ENCODE data around the gene RANBP3. TPM values are rescaled to one million over a fixed set of nuclear protein-coding genes. Genes with fewer than 3 reads are reported as not detected.

Gene RANBP3
- total RNA-seq, 6 donors from 2014 or later, result 64.4 to 116 (median 68.5) TPM

DNA sequence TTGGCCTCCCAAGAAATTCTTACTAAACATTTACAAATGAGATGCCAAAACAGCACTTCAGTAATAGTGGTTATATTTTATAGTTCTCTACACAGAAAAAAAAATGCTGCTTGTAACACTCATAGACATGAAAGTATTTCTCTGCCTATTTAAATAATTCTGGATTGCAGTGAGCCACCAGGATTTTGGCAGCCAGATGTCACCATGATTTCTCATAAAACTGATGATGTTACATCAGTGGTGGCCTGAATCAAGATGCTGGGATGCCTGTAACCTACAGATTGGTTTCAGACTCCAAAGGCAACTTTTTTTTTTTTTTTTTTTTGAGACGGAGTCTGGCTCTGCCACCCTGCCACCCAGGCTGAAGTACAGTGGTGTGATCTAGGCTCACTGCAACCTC lies 66.6 kb downstream of the RANBP3 start:
- H3K4me3 ChIP-seq, result no peak overlapping the region
- WGBS, 2 donors, result 79 to 85% methylated on average over 1 of the region's 1 CpG
- TF ChIP-seq, protein P1, sequence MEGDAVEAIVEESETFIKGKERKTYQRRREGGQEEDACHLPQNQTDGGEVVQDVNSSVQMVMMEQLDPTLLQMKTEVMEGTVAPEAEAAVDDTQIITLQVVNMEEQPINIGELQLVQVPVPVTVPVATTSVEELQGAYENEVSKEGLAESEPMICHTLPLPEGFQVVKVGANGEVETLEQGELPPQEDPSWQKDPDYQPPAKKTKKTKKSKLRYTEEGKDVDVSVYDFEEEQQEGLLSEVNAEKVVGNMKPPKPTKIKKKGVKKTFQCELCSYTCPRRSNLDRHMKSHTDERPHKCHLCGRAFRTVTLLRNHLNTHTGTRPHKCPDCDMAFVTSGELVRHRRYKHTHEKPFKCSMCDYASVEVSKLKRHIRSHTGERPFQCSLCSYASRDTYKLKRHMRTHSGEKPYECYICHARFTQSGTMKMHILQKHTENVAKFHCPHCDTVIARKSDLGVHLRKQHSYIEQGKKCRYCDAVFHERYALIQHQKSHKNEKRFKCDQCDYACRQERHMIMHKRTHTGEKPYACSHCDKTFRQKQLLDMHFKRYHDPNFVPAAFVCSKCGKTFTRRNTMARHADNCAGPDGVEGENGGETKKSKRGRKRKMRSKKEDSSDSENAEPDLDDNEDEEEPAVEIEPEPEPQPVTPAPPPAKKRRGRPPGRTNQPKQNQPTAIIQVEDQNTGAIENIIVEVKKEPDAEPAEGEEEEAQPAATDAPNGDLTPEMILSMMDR (IDR thresholded peaks at IDR 0.05), result no peak
- no peak for TF ChIP-seq EP300 (IDR thresholded peaks at IDR 0.05)
- no peak for TF ChIP-seq POLR2A (IDR thresholded peaks at IDR 0.05)
- TF ChIP-seq POLR2AphosphoS5 (IDR thresholded peaks at IDR 0.05), result no peak

DNA sequence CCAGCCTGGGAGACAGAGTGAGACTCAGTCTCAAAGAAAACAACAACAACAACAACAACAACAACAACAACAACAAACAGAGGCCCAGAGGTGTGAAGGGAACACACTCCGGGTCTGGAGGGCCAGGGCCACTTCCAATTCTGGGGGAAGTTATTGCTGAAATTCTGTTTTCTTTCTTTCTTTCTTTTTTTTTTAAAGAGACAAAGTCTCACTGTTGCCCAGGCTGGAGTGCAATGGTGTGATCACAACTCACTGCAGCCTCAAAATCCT lies 67.4 kb downstream of the RANBP3 start:
- 75 to 95% methylated on average over 1 of the region's 1 CpG for WGBS, 2 donors
- ATAC-seq (ENCODE audit: low FRiP score in 2 of 2), result no peak
- H3K4me1 ChIP-seq, result peaks cover 12 to 31% (median 24%) of the 10 kb centered on the region in 4 donors

More for the DNA sequence above, 66.6 kb downstream of the RANBP3 start:
- ATAC-seq (ENCODE audit: low FRiP score in 2 of 2), result no peak
- no peaks in the 10 kb centered on the region for H3K9me3 ChIP-seq
- H3K4me1 ChIP-seq, result peaks cover 6 to 24% (median 20%) of the 10 kb centered on the region in 4 donors
- H3K27ac ChIP-seq, result no peak overlapping the region
- DNase-seq, result no peak
- H3K36me3 ChIP-seq, result peaks cover 4 to 47% (median 24%) of the 10 kb centered on the region in 4 donors
- no peaks in the 10 kb centered on the region for H3K27me3 ChIP-seq

DNA sequence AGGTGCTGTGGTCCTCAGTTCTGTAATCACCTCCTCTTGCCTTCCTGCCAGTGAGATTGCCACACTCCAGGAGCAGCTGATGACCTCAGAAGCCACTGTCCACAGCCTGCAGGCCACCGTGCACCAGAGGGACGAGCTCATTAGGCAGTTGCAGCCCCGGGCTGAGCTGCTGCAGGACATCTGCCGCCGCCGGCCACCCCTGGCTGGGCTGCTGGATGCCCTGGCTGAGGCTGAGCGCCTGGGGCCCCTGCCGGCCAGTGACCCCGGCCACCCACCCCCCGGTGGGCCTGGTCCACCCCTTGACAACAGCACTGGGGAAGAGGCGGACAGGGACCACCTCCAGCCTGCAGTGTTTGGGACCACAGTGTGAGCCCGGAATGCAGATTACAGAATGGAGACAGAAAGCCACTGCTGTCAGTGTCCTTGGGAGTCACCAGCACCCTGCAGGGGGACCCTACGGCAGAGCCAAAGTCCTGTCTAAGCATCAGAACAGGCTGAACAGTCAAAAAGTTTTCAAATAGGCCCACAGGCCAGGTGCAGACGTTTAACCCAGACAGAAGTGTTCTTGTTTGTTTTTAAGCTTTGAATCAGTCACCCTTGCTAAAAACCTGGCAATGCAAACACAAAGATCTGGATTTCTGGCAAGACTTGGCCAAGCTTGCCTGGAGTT lies 69.0 kb downstream of the RANBP3 start:
- peaks cover 11 to 20% (median 13%) of the 10 kb centered on the region in 4 donors for H3K4me1 ChIP-seq
- H3K27me3 ChIP-seq, result no peaks in the 10 kb centered on the region
- H3K36me3 ChIP-seq, result peaks cover 4 to 27% (median 12%) of the 10 kb centered on the region in 4 donors
- H3K4me3 ChIP-seq, result no peak overlapping the region
- WGBS, 2 donors, result 76 to 82% methylated on average over 3 to 5 of the region's 14 CpGs
- no peak for ATAC-seq (ENCODE audit: low FRiP score in 2 of 2)
- TF ChIP-seq EP300 (IDR thresholded peaks at IDR 0.05), result no peak
- TF ChIP-seq, protein P1 (IDR thresholded peaks at IDR 0.05), result no peak
- TF ChIP-seq POLR2A (IDR thresholded peaks at IDR 0.05), result no peak
- no peak for TF ChIP-seq POLR2AphosphoS5 (IDR thresholded peaks at IDR 0.05)
- H3K27ac ChIP-seq, result no peak overlapping the region
- DNase-seq, result peak in 1 of 2 donors; percentile 74
- H3K9me3 ChIP-seq, result no peaks in the 10 kb centered on the region

More for the DNA sequence above, 67.4 kb downstream of the RANBP3 start:
- H3K27ac ChIP-seq, result no peak overlapping the region
- H3K9me3 ChIP-seq, result no peaks in the 10 kb centered on the region
- no peak overlapping the region for H3K4me3 ChIP-seq
- peaks cover 4 to 39% (median 16%) of the 10 kb centered on the region in 4 donors for H3K36me3 ChIP-seq
- TF ChIP-seq POLR2AphosphoS5 (IDR thresholded peaks at IDR 0.05), result no peak
- no peak for TF ChIP-seq POLR2A (IDR thresholded peaks at IDR 0.05)
- no peak for TF ChIP-seq EP300 (IDR thresholded peaks at IDR 0.05)
- TF ChIP-seq, protein P1 (IDR thresholded peaks at IDR 0.05), result no peak
- H3K27me3 ChIP-seq, result no peaks in the 10 kb centered on the region
- DNase-seq, result no peak

DNA sequence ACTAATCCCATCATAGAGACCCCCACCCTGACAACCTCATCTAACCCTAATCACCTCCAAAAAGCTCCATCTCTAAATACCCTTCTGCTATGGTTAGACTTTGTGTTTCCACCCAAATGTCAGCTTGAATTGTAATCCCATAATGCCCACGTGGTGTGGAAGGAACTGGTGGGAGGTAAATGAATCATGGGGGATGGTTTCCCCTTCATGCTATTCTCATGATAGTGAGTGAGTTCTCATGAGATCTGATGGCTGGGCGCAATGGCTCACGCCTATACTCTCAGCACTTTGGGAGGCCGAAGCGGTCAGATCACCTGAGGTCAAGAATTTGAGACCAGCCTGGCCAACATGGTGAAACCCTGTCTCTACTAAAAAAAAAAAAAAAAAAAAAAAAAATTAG lies 70.7 kb downstream of the RANBP3 start:
- Histone ChIP-seq H3K27me3 (no peaks in the 10 kb centered on the region), H3K36me3 (peaks cover 4 to 27% (median 12%) of the 10 kb centered on the region in 4 donors), H3K27ac (no peak overlapping the region), H3K4me3 (no peak overlapping the region), H3K9me3 (no peaks in the 10 kb centered on the region), H3K4me1 (peaks cover 18 to 25% (median 19%) of the 10 kb centered on the region in 4 donors)
- TF ChIP-seq POLR2AphosphoS5 (IDR thresholded peaks at IDR 0.05) (no peak), EP300 (IDR thresholded peaks at IDR 0.05) (no peak), POLR2A (IDR thresholded peaks at IDR 0.05) (no peak)
- TF ChIP-seq, protein P1 (IDR thresholded peaks at IDR 0.05), result no peak
- no peak for ATAC-seq (ENCODE audit: low FRiP score in 2 of 2)
- DNase-seq, result no peak
- WGBS, 2 donors, result 69 to 74% methylated on average over 3 to 5 of the region's 5 CpGs

Data from upper lobe of left lung (tissue), 6 donors.